Ishikawa (cell line): ENCODE data around the gene LYL1.

Experiments
- CEBPB ChIP-seq: IDR thresholded peaks from 2 replicates; pipeline ENCODE4 v1.6.1; 2012
- CREB1 ChIP-seq: IDR thresholded peaks from 2 replicates; pipeline ENCODE4 v1.6.1; 2012; ENCODE audit warnings: low read depth
- EGR1 ChIP-seq: IDR thresholded peaks from 2 replicates; pipeline ENCODE4 v1.6.1; 2012
- EP300 ChIP-seq: IDR thresholded peaks from 2 replicates; pipeline ENCODE4 v1.6.1; 2012; ENCODE audit warnings: borderline replicate concordance
- FOXM1 ChIP-seq: IDR thresholded peaks from 2 replicates; pipeline ENCODE4 v1.6.1; 2012; ENCODE audit warnings: low read depth, borderline replicate concordance
- NFIC ChIP-seq: IDR thresholded peaks from 2 replicates; pipeline ENCODE4 v1.6.1; 2012
- RAD21 ChIP-seq: IDR thresholded peaks from 2 replicates; pipeline ENCODE4 v1.6.1; 2012; ENCODE audit warnings: low read depth
- TAF1 ChIP-seq: IDR thresholded peaks from 2 replicates; pipeline ENCODE4 v1.6.1; 2012; ENCODE audit warnings: low read depth, mild to moderate bottlenecking
- TCF12 ChIP-seq: IDR thresholded peaks from 2 replicates; pipeline ENCODE4 v1.6.1; 2012; ENCODE audit warnings: low read depth
- YY1 ChIP-seq: IDR thresholded peaks from 2 replicates; pipeline ENCODE4 v1.6.1; 2012; ENCODE audit warnings: low read depth
- ZBTB7A ChIP-seq: IDR thresholded peaks from 2 replicates; pipeline ENCODE4 v1.6.1; 2012; ENCODE audit warnings: low read depth
- TF ChIP-seq, protein P1 (sequence below): IDR thresholded peaks from 2 replicates; pipeline ENCODE4 v1.6.1; 2012
- TF ChIP-seq, protein P2 (sequence below): IDR thresholded peaks from 2 replicates; pipeline ENCODE4 v1.6.1; 2012; ENCODE audit warnings: low read depth, mild to moderate bottlenecking
- TF ChIP-seq, protein P3 (sequence below): IDR thresholded peaks from 2 replicates; pipeline ENCODE4 v1.6.1; 2012

DNA sequence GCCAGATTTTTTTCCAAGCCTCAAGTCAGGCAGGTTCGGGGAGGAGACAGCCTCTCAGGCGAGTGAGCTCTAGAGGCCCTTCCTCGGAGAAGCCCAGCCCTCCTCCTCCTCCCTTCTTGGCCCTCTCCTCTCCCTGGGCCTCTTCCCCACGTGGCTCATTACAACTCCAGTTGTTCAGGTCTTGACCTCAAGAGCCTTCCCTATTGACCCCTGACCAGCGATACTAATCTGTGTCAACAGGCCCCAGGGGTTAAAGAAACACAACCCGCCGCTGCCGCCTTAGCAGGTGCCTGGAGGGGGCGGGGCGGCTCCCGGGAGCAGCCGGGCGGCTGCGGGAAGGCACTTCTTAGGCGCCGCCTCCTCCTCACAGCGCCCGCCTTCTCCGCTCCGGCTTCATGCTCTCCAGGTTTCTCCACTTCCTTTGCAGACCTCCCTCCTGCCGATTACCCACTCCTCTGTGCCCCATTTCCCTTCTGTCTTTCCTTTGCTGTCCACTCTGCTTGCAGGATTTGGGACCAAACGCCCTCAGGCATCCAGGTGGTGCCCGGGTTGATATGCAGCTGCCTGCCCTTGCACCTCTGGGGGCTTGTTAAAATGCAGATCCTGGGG lies 51.0 kb downstream of the LYL1 start:
- TF ChIP-seq TAF1 (no peak; the same call in 1 of the 2 replicates), YY1 (no peak), EP300 (peak; percentile 65), NFIC (peak; percentile 75), TCF12 (peak; percentile 82), ZBTB7A (0 out of 2 replicates have a peak, but pooled peaks have one; percentile 2), FOXM1 (0 out of 2 replicates have a peak, but pooled peaks have one; percentile 23), RAD21 (no peak), EGR1 (0 out of 2 replicates have a peak, but pooled peaks have one; percentile 22), CEBPB (no peak), CREB1 (no peak)
- TF ChIP-seq, protein P1, sequence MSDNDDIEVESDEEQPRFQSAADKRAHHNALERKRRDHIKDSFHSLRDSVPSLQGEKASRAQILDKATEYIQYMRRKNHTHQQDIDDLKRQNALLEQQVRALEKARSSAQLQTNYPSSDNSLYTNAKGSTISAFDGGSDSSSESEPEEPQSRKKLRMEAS, result peak; percentile 62
- TF ChIP-seq, protein P2, sequence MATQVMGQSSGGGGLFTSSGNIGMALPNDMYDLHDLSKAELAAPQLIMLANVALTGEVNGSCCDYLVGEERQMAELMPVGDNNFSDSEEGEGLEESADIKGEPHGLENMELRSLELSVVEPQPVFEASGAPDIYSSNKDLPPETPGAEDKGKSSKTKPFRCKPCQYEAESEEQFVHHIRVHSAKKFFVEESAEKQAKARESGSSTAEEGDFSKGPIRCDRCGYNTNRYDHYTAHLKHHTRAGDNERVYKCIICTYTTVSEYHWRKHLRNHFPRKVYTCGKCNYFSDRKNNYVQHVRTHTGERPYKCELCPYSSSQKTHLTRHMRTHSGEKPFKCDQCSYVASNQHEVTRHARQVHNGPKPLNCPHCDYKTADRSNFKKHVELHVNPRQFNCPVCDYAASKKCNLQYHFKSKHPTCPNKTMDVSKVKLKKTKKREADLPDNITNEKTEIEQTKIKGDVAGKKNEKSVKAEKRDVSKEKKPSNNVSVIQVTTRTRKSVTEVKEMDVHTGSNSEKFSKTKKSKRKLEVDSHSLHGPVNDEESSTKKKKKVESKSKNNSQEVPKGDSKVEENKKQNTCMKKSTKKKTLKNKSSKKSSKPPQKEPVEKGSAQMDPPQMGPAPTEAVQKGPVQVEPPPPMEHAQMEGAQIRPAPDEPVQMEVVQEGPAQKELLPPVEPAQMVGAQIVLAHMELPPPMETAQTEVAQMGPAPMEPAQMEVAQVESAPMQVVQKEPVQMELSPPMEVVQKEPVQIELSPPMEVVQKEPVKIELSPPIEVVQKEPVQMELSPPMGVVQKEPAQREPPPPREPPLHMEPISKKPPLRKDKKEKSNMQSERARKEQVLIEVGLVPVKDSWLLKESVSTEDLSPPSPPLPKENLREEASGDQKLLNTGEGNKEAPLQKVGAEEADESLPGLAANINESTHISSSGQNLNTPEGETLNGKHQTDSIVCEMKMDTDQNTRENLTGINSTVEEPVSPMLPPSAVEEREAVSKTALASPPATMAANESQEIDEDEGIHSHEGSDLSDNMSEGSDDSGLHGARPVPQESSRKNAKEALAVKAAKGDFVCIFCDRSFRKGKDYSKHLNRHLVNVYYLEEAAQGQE, result no peak
- TF ChIP-seq, protein P3, sequence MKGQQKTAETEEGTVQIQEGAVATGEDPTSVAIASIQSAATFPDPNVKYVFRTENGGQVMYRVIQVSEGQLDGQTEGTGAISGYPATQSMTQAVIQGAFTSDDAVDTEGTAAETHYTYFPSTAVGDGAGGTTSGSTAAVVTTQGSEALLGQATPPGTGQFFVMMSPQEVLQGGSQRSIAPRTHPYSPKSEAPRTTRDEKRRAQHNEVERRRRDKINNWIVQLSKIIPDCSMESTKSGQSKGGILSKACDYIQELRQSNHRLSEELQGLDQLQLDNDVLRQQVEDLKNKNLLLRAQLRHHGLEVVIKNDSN, result peak; percentile 60
